ENCODE results near the gene ACSBG1.
A peak's percentile ranks its signal among the peaks of the same experiment; 100 is the strongest.
"Not testable (repeated sequence)": the region's sequence is repeated elsewhere in the genome, so short reads cannot be mapped to it uniquely, and the experiment has no call there.

ACSBG1 gene

GRCh38 chr15:78167227-78167888, 67.0 kb downstream of the ACSBG1 start:
- no peak for DNase-seq (ENCODE audit: low spot score)

GRCh38 chr15:78164010-78164409, 70.4 kb downstream of the ACSBG1 start:
- DNase-seq (ENCODE audit: low spot score), result no peak

- DNase-seq (ENCODE audit: low spot score), result no peak
These were observed 72.3 kb downstream of the ACSBG1 start for GRCh38 chr15:78162038-78162437.

GRCh38 chr15:78159395-78159794, 75.0 kb downstream of the ACSBG1 start:
- DNase-seq (ENCODE audit: low spot score), result no peak

- DNase-seq (ENCODE audit: low spot score), result no peak
These were observed 77.2 kb downstream of the ACSBG1 start for GRCh38 chr15:78157203-78157602.

GRCh38 chr15:78156653-78157052, 77.7 kb downstream of the ACSBG1 start:
- no peak for DNase-seq (ENCODE audit: low spot score)

- DNase-seq (ENCODE audit: low spot score), result no peak
These were observed 78.9 kb downstream of the ACSBG1 start for GRCh38 chr15:78155355-78155939.

- DNase-seq (ENCODE audit: low spot score), result no peak
These were observed 79.4 kb downstream of the ACSBG1 start for GRCh38 chr15:78154955-78155354.

- not testable (repeated sequence) for DNase-seq (ENCODE audit: low spot score)
These were observed 83.3 kb downstream of the ACSBG1 start for GRCh38 chr15:78151075-78151474.

- peak; percentile 18 for DNase-seq (ENCODE audit: low spot score)
These were observed 84.3 kb downstream of the ACSBG1 start for GRCh38 chr15:78149805-78150751.

- DNase-seq (ENCODE audit: low spot score), result peak; percentile 96
These were observed 85.1 kb downstream of the ACSBG1 start, which contains the start of gene IDH3A for GRCh38 chr15:78149068-78149804. TSS of gene IDH3A (plus strand) at chr15:78149362. CDS start at chr15:78149404, 42 bp downstream.

- DNase-seq (ENCODE audit: low spot score), result no peak
These were observed 85.8 kb downstream of the ACSBG1 start for GRCh38 chr15:78148392-78149067.

- DNase-seq (ENCODE audit: low spot score), result no peak
These were observed 86.8 kb downstream of the ACSBG1 start for GRCh38 chr15:78147566-78147965.

GRCh38 chr15:78146425-78147154, 87.8 kb downstream of the ACSBG1 start:
- peak; percentile 46 for DNase-seq (ENCODE audit: low spot score)

GRCh38 chr15:78142332-78142731, 92.0 kb downstream of the ACSBG1 start:
- DNase-seq (ENCODE audit: low spot score), result no peak

- DNase-seq (ENCODE audit: low spot score), result no peak
These were observed 94.1 kb downstream of the ACSBG1 start for GRCh38 chr15:78140292-78140691.

GRCh38 chr15:78139578-78139977, 94.8 kb downstream of the ACSBG1 start:
- DNase-seq (ENCODE audit: low spot score), result no peak

GRCh38 chr15:78133801-78134200, 100.6 kb downstream of the ACSBG1 start:
- DNase-seq (ENCODE audit: low spot score), result no peak

GRCh38 chr15:78131295-78132061, 102.9 kb downstream of the ACSBG1 start, which contains the start of gene CIB2:
TSS of gene CIB2 (minus strand) at chr15:78131445. CDS start at chr15:78131215, 230 bp downstream.
- DNase-seq (ENCODE audit: low spot score), result peak; percentile 41
